Cerebellar nuclear complex (tissue), 1 donor: ENCODE results near the gene FLT1.

ENCODE experiments used
- DNase-seq, 2 experiments: peaks; one replicate each; lab custom pipeline; 2025; lab: John Stamatoyannopoulos, UW

The FLT1 gene

DNA sequence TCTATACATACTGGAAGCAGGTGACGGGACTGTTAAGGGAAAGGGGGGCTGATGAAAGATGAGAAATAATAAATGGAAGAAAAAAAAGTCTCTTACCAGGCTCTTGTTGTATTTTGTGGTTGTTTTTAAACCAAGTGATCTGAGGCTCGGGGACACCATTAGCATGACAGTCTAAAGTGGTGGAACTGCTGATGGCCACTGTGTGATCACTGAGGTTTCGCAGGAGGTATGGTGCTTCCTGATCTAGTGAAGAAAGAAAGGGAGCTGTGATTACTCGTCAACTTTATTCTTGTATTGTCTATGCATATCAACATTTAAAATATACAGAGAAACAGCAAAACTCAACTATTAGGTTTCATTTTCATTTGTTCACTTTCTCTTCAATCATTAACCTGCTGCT lies 110.1 kb downstream of the FLT1 start:
- no peak for DNase-seq

- DNase-seq, result no peak
These were observed 114.6 kb downstream of the FLT1 start for GRCh38 chr13:28380319-28380718.

GRCh38 chr13:28379371-28380083 lies 115.4 kb downstream of the FLT1 start:
- no peak for DNase-seq

- DNase-seq, result no peak
These were observed 118.3 kb downstream of the FLT1 start for GRCh38 chr13:28376604-28377003.

DNA sequence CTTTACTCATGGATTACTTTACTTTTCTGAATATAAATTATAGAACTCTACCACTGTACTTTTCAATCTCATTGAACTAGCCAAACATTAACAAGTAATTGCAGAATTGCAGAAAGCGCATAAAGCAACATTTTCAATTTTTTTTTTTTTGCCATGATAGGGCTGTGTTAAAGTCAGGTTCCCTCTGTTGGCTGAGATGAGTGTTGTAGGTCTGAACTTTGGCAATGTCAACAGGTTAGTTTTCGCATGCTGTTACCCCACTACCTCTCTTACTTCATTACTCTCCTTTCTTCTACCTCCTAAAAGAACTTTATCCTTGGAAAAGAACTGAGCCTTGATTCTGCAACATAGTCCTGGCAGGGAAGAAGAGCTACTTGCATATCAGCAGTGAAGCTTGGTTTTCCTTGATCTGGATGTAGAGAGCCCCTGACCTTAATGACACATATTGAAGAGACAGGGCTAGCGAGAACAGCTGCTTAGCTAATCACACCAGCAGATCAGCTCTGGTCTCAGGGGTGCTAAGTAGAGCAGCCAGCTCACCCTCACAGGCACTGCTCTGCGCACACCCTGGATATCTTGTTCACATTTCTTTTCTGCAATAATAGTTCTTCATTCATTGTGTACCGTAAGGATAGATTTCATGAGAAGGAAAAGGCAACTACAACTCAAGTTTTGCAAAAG lies 119.5 kb downstream of the FLT1 start:
- DNase-seq, result no peak

- DNase-seq, result no peak
These were observed 121.1 kb downstream of the FLT1 start for GRCh38 chr13:28373810-28374209.

GRCh38 chr13:28370448-28370847 lies 124.5 kb downstream of the FLT1 start:
- no peak for DNase-seq

- DNase-seq, result no peak
These were observed 136.2 kb downstream of the FLT1 start for GRCh38 chr13:28358708-28359107.

DNA sequence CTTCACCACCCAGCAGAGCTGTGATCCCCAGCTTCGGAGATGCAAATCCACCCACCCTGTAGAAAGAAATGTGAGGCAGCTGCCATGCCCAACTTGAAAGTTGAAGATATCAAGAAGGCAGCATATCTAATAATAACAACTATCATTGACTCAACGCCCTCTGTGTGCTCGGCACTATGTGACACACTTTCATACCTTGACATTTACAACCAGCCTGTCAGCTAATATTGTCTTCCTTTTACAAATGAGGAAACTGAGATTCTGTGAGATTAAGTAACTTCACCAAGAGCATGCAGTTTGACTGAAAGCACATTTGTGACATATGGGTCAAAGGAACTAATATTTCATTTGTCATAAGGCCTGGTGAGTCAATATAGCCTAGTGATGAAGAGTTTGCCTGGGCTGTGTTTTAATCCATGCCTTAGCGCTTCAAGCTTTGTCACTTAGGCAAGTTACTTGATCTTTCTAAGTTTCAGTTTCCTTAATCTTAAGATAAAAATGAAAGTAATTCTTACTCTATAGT lies 137.0 kb downstream of the FLT1 start:
- DNase-seq, result no peak

GRCh38 chr13:28357247-28357825 lies 137.6 kb downstream of the FLT1 start:
- DNase-seq, result no peak

DNA sequence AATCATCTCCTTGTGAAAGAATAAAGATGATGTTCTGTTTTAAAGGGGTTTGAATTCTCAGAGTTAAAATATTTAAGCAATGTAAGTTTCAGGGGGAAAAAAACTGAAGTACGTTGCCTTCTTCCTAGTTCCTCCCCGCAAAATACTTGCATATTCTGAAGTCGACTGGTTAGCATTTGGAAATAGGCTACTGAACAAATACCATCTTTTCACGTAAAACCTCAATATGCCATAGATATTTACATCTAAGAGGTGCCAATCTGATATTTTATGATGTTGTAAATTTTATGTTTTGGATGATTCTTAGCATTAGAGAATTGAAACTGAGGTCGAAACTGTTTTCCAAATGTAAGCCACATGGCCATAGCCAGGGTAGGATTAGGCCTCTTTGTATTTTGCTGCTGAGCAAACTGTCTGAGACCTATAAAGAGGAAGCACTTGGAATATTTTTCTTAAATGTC lies 138.3 kb downstream of the FLT1 start:
- no peak for DNase-seq

DNA sequence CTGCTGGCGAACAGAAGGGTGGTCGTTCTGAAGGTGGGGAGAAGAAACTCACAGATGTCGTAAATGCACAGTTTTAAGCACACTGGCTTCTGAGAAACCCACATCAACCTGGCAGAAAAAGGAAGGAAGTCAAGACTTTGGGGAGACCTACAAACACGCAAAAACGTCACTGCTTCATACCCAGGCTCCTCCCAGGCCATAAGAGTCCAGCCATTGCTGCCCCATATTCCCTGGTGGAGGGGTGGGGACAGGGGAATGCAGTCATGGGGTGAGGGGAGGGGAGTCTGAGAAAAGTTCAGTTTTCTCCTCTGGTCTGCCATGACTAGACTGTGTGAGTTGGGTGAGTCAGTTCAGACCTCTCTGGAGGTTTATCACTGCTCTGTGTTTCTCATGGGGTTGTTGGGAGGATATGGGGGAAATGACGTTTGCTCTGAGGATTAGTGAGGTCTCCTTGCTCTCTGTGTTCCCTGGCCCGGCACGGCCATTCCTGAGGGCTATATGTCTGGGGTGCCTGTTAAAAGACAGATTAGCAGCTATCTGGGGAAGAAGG lies 139.0 kb downstream of the FLT1 start:
- DNase-seq, result no peak

DNA sequence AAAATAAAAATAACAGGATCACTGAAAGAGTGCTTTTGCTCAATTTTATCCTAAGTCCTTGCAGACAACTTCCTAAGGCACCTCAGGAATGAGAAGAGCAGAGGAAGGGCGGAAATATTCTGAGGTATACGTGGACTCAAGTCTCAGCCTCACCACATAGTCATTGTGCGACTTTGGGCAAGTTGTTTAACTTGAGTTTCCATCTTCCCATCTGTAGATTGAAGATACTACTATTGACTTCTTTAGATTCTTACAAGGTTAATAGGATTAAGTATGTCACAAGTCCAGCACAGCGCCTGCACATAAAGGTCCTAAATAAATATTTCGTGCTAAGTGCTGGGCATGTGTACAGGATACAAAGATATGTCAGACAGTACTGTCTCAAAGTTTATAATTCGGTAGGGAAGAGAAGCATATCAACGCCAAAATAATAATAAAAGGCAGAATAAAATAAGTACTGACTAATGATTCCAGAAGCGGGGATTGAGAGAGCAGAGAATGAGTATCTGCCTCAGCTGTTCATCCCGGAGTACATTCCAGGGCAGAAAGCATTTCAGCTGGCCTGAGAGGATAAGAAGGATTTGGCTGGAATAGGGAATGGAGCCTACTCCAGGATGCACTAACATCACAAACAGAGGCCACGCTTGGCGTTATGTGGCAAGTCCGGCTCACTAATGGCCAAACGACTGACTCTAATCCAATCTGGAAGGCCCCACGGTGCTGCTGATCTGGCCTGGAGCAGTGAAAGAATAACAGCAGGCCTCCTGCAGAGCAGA lies 139.7 kb downstream of the FLT1 start:
- DNase-seq, result no peak

DNA sequence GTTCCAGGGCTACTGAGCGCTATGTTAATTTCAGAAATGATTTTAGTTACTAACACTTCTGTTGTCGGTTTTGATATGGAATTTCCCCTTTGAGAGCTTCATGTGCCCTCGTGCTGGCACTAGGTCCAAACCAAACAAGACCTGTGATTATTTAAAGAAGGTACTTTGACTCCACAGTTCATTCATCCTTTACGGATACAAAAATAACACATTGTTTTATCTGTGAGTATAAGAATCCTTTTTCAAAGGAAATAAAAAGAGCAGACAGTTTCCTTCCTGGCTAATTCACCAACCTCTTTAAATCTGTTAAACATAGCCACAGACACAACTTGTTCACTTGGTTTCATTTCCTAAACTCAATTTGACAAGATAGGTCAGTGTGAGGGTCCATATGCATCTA lies 141.2 kb downstream of the FLT1 start:
- DNase-seq, result no peak

GRCh38 chr13:28349907-28350654 lies 144.8 kb downstream of the FLT1 start:
- no peak for DNase-seq

- DNase-seq, result no peak
These were observed 145.6 kb downstream of the FLT1 start for GRCh38 chr13:28349371-28349770.

DNA sequence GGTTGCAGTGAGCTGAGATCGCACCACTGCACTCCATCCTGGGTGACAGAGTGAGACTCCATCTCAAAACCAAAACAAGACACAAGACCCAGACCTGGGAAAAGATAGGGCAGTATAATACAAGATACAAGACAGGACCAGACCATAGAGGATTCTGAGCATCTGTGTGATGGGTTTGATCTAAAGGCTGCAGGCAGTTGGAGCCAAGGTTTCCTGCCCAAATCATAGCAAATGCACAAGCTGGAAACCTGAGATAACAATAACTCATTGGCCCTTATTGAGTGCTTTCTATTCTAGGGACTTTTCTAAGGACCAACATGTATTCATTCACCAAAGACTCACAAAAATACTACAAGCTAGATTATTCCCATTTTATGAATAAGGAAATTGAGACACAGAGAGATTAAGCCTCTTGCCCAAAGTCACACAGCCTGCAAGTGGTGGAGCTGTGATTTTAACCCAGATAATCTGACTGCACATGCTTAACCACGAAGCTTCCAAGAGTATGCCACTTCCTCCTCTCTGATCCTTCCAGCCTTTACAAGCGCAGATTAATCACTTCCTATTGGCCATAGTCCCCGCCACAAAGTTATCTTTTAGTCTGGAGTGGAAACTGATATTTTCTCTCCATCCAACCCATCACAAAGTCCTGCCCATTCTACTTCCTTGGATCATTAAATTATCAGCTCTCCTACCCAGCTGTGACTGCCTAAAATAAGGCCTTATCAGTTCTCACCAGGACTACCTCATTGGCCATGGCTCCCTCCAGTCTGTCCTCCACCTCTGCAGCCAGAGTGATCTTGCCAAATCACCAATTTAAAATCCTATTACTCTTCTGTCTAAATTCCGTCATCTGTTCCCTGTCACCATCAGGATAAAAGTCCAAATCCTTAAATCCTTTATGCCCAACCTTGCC lies 147.2 kb downstream of the FLT1 start:
- DNase-seq, result no peak

GRCh38 chr13:28346154-28346553 lies 148.8 kb downstream of the FLT1 start:
- DNase-seq, result no peak

GRCh38 chr13:28344163-28344562 lies 150.8 kb downstream of the FLT1 start:
- DNase-seq, result no peak

- DNase-seq, result no peak
These were observed 152.7 kb downstream of the FLT1 start for GRCh38 chr13:28342251-28342650.
